Measurements from ENCODE around the gene SHKBP1. TPM values are rescaled to one million over a fixed set of nuclear protein-coding genes. Genes with fewer than 3 reads are reported as not detected.
"Not testable (repeated sequence)": the region's sequence is repeated elsewhere in the genome, so short reads cannot be mapped to it uniquely, and the experiment has no call there.

SHKBP1 gene
- total RNA-seq, 1 donor from 2014 or later, result 56.3 TPM

DNA sequence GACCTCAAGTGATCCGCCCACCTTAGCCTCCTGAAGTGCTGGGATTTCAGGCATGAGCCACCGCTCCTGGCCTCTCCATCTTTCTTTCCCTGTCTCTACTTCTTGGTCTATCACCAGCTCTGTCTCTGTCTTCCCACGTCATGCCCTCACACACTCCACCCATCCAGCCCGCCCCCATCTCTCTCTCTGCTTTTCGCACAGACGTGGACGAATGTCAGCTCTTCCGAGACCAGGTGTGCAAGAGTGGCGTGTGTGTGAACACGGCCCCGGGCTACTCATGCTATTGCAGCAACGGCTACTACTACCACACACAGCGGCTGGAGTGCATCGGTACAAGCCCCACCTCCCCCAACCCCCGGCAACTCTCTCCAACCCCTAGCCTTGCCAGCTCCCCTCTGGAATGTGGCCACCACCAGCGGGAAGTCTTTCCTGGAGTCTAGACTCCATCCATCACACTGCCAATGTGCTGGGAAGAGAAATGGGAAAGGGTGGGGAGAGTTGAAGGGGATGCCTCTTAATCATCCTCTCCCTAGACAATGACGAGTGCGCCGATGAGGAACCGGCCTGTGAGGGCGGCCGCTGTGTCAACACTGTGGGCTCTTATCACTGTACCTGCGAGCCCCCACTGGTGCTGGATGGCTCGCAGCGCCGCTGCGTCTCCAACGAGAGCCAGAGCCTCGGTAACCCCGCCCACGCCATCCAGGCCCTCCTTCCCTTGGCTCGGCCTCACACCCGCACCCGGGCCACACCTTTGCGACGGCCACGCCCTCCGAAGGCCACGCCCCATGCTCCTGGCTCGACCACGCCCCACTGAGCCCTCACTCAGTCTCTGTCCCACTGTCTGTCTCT, 47.0 kb downstream of the SHKBP1 start:
- DNase-seq (ENCODE audit: low read depth) (peak; percentile 98), FAIRE-seq (no peak)
- no peaks in the 10 kb centered on the region for H4K20me1 ChIP-seq (ENCODE audit: insufficient read depth, low read length)
- H3K9me3 ChIP-seq (ENCODE audit: insufficient read depth, low read depth, low read length), result no peaks in the 10 kb centered on the region
- no peak overlapping the region for H3K4me3 ChIP-seq (ENCODE audit: insufficient read depth, low read depth, low read length)
- peak overlapping the region; percentile 27 for H3K9ac ChIP-seq (ENCODE audit: low read length)
- H3K27me3 Mint-ChIP-seq (ENCODE audit: low read depth, unreplicated experiment), result no peaks in the 10 kb centered on the region
- H3K79me2 ChIP-seq (ENCODE audit: insufficient read depth, low read length), result no peaks in the 10 kb centered on the region
- peaks cover 25% of the 10 kb centered on the region for H3K36me3 ChIP-seq (ENCODE audit: insufficient read depth, low read length)
- TF ChIP-seq, protein P1, sequence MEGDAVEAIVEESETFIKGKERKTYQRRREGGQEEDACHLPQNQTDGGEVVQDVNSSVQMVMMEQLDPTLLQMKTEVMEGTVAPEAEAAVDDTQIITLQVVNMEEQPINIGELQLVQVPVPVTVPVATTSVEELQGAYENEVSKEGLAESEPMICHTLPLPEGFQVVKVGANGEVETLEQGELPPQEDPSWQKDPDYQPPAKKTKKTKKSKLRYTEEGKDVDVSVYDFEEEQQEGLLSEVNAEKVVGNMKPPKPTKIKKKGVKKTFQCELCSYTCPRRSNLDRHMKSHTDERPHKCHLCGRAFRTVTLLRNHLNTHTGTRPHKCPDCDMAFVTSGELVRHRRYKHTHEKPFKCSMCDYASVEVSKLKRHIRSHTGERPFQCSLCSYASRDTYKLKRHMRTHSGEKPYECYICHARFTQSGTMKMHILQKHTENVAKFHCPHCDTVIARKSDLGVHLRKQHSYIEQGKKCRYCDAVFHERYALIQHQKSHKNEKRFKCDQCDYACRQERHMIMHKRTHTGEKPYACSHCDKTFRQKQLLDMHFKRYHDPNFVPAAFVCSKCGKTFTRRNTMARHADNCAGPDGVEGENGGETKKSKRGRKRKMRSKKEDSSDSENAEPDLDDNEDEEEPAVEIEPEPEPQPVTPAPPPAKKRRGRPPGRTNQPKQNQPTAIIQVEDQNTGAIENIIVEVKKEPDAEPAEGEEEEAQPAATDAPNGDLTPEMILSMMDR (IDR thresholded peaks at IDR 0.05; ENCODE audit: insufficient read depth, low read depth, low read length), result no peak
- TF ChIP-seq EZH2 (IDR thresholded peaks at IDR 0.05; ENCODE audit: insufficient read depth, low read length), result no peak
- no peaks in the 10 kb centered on the region for H3K27me3 ChIP-seq (ENCODE audit: insufficient read depth, low read length)
- H3K4me1 ChIP-seq (ENCODE audit: insufficient read depth, low read length), result peaks cover 23% of the 10 kb centered on the region
- peak overlapping the region; percentile 76 for H3K27ac ChIP-seq (ENCODE audit: low read depth, low read length)
- no peaks in the 10 kb centered on the region for H3K9me3 Mint-ChIP-seq (ENCODE audit: unreplicated experiment)
- H3K4me3 Mint-ChIP-seq (ENCODE audit: unreplicated experiment), result peak overlapping the region; percentile 36
- H2AFZ ChIP-seq (ENCODE audit: low read depth, low read length), result no peak overlapping the region
- no peak overlapping the region for H3K27ac Mint-ChIP-seq (ENCODE audit: unreplicated experiment)
- H3K36me3 Mint-ChIP-seq (ENCODE audit: low read depth, unreplicated experiment), result peaks cover 26% of the 10 kb centered on the region
- peak overlapping the region; percentile 74 for H3K4me2 ChIP-seq (ENCODE audit: low read length)
- peaks cover 9% of the 10 kb centered on the region for H3K4me1 Mint-ChIP-seq (ENCODE audit: low read depth, unreplicated experiment)

DNA sequence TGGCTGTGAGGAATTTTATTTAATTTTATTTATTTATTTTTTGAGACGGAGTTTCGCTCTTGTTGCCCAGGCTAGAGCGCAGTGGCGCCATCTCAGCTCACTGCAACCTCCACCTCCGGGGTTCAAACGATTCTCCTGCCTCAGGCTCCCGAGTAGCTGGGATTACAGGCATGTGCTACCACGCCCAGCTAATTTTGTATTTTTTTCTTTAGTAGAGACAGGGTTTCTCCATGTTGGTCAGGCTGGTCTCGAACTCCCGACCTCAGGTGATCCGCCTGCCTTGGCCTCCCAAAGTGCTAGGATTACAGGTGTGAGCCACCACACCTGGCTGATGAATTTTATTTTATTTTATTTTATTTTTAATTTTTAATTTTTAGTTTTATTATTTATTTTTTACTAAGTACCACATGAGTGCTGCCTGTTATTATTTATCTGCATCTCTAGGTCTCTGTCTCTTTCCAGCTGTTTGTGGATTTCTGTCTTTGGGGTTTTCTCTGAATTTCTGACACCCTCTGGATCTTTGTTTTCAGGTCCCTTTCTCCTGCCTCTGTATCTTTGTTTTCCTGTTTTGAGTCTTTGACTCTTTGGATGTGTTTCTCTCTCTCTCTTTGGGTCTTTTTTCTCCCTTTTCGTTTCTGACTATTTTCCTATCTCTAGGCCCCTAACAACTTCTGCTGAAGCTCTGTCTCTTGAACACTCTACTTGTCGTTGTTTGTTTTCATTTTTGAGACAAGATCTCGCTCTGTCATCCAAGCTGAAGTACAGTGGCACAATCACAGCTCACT, 47.9 kb downstream of the SHKBP1 start:
- H3K4me1 Mint-ChIP-seq (ENCODE audit: low read depth, unreplicated experiment); H3K9me3 ChIP-seq (ENCODE audit: insufficient read depth, low read depth, low read length); H4K20me1 ChIP-seq (ENCODE audit: insufficient read depth, low read length); H2AFZ ChIP-seq (ENCODE audit: low read depth, low read length); H3K27me3 ChIP-seq (ENCODE audit: insufficient read depth, low read length); DNase-seq (ENCODE audit: low read depth); H3K27ac Mint-ChIP-seq (ENCODE audit: unreplicated experiment); H3K9me3 Mint-ChIP-seq (ENCODE audit: unreplicated experiment); H3K9ac ChIP-seq (ENCODE audit: low read length); H3K27me3 Mint-ChIP-seq (ENCODE audit: low read depth, unreplicated experiment); H3K4me3 ChIP-seq (ENCODE audit: insufficient read depth, low read depth, low read length); FAIRE-seq; H3K79me2 ChIP-seq (ENCODE audit: insufficient read depth, low read length): not testable (repeated sequence)
- H3K36me3 Mint-ChIP-seq (ENCODE audit: low read depth, unreplicated experiment), result peaks cover 25% of the 10 kb centered on the region
- peaks cover 16% of the 10 kb centered on the region for H3K36me3 ChIP-seq (ENCODE audit: insufficient read depth, low read length)
- peaks cover 23% of the 10 kb centered on the region for H3K4me1 ChIP-seq (ENCODE audit: insufficient read depth, low read length)
- H3K27ac ChIP-seq (ENCODE audit: low read depth, low read length), result peak overlapping the region; percentile 76
- peak overlapping the region; percentile 74 for H3K4me2 ChIP-seq (ENCODE audit: low read length)
- H3K4me3 Mint-ChIP-seq (ENCODE audit: unreplicated experiment), result peak overlapping the region; percentile 67

DNA sequence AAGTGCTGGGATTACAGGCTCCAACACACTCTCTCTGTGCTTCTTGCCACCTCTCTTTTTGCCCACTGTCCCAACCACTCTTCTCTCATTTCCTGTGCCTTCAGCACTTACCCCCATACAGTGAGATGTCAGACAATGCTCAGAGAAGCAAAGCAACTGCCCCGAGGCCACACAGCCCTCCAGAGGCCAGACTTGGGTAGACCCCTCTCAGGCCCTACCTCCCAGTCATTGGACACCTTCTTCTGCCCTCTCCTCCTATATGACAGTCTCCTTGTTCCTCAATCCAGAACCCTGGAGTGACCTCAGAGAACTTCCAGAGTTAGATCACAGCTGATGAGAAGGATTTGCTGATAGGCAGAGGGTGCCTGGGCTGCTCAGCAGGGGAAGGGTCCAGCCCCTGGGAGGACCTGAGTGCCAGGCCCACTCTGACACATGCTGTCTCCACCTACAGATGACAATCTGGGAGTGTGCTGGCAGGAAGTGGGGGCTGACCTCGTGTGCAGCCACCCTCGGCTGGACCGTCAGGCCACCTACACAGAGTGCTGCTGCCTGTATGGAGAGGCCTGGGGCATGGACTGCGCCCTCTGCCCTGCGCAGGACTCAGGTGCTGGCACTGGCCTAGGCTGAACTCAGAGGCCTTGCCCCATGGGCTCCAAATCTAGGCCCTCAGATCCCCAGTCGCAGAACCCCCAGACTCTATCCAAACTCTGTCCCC, 48.9 kb downstream of the SHKBP1 start:
- H3K36me3 ChIP-seq (ENCODE audit: insufficient read depth, low read length), result peaks cover 11% of the 10 kb centered on the region
- H3K4me1 ChIP-seq (ENCODE audit: insufficient read depth, low read length), result peaks cover 23% of the 10 kb centered on the region
- TF ChIP-seq EZH2 (IDR thresholded peaks at IDR 0.05; ENCODE audit: insufficient read depth, low read length), result no peak
- TF ChIP-seq, protein P1 (IDR thresholded peaks at IDR 0.05; ENCODE audit: insufficient read depth, low read depth, low read length), result no peak
- H3K27me3 ChIP-seq (ENCODE audit: insufficient read depth, low read length), result no peaks in the 10 kb centered on the region
- no peaks in the 10 kb centered on the region for H3K9me3 ChIP-seq (ENCODE audit: insufficient read depth, low read depth, low read length)
- H4K20me1 ChIP-seq (ENCODE audit: insufficient read depth, low read length), result no peaks in the 10 kb centered on the region
- H3K9ac ChIP-seq (ENCODE audit: low read length), result no peak overlapping the region
- H3K27ac ChIP-seq (ENCODE audit: low read depth, low read length), result no peak overlapping the region
- no peak overlapping the region for H3K4me2 ChIP-seq (ENCODE audit: low read length)
- H3K4me3 Mint-ChIP-seq (ENCODE audit: unreplicated experiment), result no peak overlapping the region
- no peak for DNase-seq (ENCODE audit: low read depth)
- peaks cover 9% of the 10 kb centered on the region for H3K4me1 Mint-ChIP-seq (ENCODE audit: low read depth, unreplicated experiment)
- H3K27me3 Mint-ChIP-seq (ENCODE audit: low read depth, unreplicated experiment), result no peaks in the 10 kb centered on the region
- H3K79me2 ChIP-seq (ENCODE audit: insufficient read depth, low read length), result no peaks in the 10 kb centered on the region
- no peak for FAIRE-seq
- no peak overlapping the region for H3K4me3 ChIP-seq (ENCODE audit: insufficient read depth, low read depth, low read length)
- peaks cover 24% of the 10 kb centered on the region for H3K36me3 Mint-ChIP-seq (ENCODE audit: low read depth, unreplicated experiment)
- H3K27ac Mint-ChIP-seq (ENCODE audit: unreplicated experiment), result no peak overlapping the region
- no peak overlapping the region for H2AFZ ChIP-seq (ENCODE audit: low read depth, low read length)
- no peaks in the 10 kb centered on the region for H3K9me3 Mint-ChIP-seq (ENCODE audit: unreplicated experiment)

All from astrocyte (in vitro differentiated cells and primary cell).